SHP77 (cell line): Measurements from ENCODE around the gene SERPINA12.
"Not testable (repeated sequence)": the region's sequence is repeated elsewhere in the genome, so short reads cannot be mapped to it uniquely, and the experiment has no call there.

Source experiments
- DNase-seq, 2 experiments: peaks; one replicate each; lab custom pipeline; 2025; lab: John Stamatoyannopoulos, UW

SERPINA12 gene

DNA sequence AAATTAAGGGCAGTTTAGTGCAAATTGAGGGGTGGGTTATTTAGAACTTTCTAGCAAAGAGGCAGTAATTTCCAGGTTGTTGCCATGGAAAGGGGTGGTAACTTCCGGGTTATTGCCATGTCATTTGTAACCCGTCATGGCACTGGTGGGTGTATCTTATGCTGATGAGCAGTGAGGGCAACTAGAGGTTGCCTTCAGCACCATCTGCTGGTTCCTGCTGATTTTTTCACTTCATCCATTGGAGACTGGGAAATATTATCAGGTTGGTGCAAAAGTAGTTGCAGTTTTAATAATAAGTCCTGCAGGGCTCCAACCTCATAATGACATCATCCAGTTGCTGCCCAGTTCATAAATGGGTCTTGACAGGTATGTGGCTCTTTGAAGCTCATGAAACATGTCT lies 27.6 kb upstream of the SERPINA12 start:
- DNase-seq = no peak

- DNase-seq = no peak
Observed at GRCh38 chr14:94535506-94535905, 26.2 kb upstream of the SERPINA12 start.

DNA sequence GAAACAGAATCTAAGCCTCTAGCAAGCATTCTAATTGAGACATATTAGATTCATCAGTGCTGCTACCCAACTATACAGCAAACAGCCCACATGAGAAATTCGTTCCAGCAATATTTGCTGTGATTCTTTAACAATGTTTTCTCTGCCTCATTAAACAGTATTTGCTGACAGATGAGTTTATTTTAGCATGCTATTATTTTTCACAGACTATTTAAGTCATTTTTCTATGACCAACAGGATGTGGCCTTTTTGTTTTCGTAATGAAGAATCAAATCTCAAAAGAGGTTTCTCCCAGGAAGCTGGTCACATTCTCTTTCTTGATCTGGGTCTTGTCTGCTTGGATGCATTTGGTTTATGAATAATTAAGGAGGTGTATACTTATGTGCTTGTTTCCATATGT lies 23.2 kb upstream of the SERPINA12 start:
- DNase-seq = no peak

- DNase-seq = no peak
Observed at GRCh38 chr14:94531187-94531586, 21.9 kb upstream of the SERPINA12 start.

DNA sequence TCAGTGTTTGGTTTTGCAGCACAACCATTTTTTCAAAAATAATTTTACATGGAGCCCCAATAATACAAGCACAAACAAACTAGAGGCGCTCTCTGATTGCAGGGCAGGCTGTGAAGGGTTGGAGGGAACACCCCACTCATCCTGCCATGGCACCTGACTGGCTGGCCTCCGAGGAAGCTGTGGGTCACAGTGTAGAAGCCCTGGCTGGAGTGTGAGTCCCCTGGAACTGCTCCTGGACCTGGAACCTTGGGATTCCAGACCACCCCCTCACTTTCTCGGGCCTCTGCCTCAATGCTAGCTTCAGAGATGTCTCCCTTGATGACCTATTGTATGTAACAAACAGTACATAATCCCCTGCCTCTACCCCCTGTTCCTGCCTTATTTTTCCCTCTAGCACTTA lies 14.8 kb upstream of the SERPINA12 start:
- DNase-seq = no peak

DNA sequence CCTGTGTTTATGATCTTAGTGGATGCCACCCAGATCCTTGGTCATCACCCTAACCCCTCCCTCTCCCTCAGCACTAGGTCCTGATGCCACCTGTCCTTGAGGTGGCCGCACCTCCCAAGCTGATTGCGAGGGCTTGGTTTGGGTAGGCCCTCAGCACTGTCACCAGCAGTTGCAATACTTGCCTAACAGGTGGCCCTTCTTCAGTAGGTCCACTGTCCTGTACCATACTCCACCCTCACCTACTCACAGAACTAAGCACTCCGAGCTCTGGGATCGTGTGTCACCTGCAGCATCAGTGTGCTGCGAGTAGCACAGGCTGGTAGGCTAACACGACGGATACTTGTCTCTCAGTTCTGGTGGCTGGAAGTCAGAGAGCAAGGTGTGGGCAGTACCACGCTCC lies 14.0 kb upstream of the SERPINA12 start:
- DNase-seq = no peak

- DNase-seq = no peak
Observed at GRCh38 chr14:94522115-94522724, 13.0 kb upstream of the SERPINA12 start.

GRCh38 chr14:94521375-94522114 lies 12.3 kb upstream of the SERPINA12 start:
- DNase-seq = no peak

- DNase-seq = no peak
Observed at GRCh38 chr14:94517641-94518257, 8.5 kb upstream of the SERPINA12 start.

GRCh38 chr14:94517248-94517640 lies 8.0 kb upstream of the SERPINA12 start:
- no peak for DNase-seq

GRCh38 chr14:94515856-94516255 lies 6.6 kb upstream of the SERPINA12 start:
- DNase-seq = no peak

- no peak for DNase-seq
Observed at GRCh38 chr14:94515426-94515825, 6.2 kb upstream of the SERPINA12 start.

- no peak for DNase-seq
Observed at GRCh38 chr14:94514351-94514750, 5.1 kb upstream of the SERPINA12 start.

DNA sequence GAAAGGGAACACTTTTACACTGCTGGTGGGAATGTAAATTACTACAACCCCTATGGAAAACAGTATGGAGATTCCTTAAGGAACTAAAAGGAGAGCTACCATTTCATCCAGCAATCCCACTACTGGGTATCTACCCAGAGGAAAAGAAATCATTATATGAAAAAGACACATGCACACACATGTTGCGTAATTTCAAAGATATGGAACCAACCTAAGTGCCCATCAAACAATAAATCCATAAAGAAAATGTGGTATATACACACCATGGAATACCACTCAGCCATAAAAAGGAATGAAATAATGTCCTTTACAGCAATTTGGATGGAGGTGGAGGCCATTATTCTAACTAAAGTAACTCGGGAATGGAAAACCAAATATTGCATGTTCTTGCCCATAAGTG lies 1.2 kb upstream of the SERPINA12 start:
- DNase-seq = not testable (repeated sequence)

DNA sequence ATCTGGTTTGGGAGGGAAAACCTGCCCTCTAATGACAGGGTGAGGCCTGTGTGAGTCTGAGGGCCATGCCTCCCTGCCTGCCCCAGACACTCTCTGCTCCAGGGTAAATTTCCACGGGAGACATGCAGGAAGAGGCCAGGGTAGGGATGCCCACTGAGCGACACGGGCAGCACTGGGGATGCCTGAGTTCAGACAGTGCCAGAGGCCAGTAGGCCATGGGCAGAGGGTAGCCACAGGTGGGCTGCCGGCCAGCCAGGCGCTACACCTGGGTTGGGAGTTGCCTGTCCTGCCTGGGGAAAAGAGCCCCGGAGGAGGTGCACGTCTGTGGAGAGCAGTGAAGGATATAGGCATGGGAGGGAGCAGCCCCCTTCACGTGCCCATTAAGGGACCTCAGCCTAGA lies 3.6 kb downstream of the SERPINA12 start:
- no peak for DNase-seq

GRCh38 chr14:94505206-94505605 lies 4.1 kb downstream of the SERPINA12 start:
- no peak for DNase-seq

GRCh38 chr14:94501588-94502516 lies 7.4 kb downstream of the SERPINA12 start:
- no peak for DNase-seq

GRCh38 chr14:94500264-94500663 lies 9.0 kb downstream of the SERPINA12 start:
- DNase-seq = no peak

DNA sequence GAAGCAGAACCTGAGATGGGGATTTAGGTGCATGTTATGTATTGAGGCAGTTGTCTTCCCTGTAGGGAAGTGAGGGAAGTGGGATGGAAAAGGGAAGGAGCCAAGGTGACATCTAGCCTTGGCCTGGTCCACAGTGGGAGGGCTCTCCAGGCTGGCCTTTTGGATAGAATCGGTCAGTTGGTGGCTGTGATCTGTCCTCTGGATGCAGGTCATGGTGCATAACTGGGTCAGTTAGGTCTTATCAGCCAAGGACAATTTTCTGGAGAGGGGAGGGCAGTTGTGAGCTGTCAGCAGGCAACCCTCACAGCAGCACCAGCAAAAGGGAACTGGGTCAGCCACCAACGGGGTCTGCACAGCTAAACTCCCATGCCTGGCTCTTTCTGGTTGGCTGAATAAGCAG lies 9.6 kb downstream of the SERPINA12 start:
- DNase-seq = no peak

- DNase-seq = no peak
Observed at GRCh38 chr14:94498215-94498614, 11.1 kb downstream of the SERPINA12 start.

DNA sequence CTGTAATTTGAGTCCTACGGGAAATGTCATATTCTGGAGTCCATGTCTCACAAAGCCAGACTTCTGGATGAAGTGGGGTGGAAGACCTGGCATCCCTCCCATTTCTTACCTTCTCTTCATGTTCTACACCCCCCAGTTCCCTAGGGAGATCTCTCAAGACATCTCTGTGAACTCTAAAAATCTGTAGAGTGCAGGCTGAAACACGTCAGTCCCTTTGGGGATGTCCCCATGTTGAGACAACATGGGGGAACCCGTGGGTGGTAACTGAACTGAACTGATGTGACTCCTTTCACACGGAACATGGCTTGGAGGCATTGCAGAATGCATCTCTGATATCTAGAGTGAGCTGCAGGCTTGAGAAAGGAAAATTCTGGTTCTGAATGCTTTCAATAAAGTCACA lies 15.2 kb downstream of the SERPINA12 start:
- DNase-seq = no peak

- no peak for DNase-seq
Observed at GRCh38 chr14:94491511-94491910, 17.8 kb downstream of the SERPINA12 start.
